Colonic mucosa (tissue), 4 donors: ENCODE data around the gene JAZF1. TPM values are rescaled to one million over a fixed set of nuclear protein-coding genes. Genes with fewer than 3 reads are reported as not detected.

Experiments used
- DNase-seq: peaks from one replicate; pipeline ENCODE4 v3.0.0-alpha.2; 2020
- H3K27ac ChIP-seq: fragments of 200-600 bp; one replicate; pipeline ENCODE4 v1.8.0; 2021
- H3K27me3 ChIP-seq: fragments of 200-600 bp; one replicate; pipeline ENCODE4 v1.8.0; 2021
- H3K36me3 ChIP-seq: fragments of 200-600 bp; one replicate; pipeline ENCODE4 v1.8.0; 2021
- H3K4me1 ChIP-seq: fragments of 200-600 bp; one replicate; pipeline ENCODE4 v1.8.0; 2021; ENCODE audit warnings: mild to moderate bottlenecking
- H3K4me3 ChIP-seq: fragments of 200-600 bp; one replicate; pipeline ENCODE4 v1.8.0; 2021
- H3K9ac ChIP-seq, 2 donors: one replicate each; pipeline ENCODE4 v1.7.0; 2013; ENCODE audit warnings: control low read depth in 2 of 2, low read depth in 2 of 2, low read length in 2 of 2
- H3K9me3 ChIP-seq: fragments of 200-600 bp; one replicate; pipeline ENCODE4 v1.8.0; 2021
- CTCF ChIP-seq: fragments of 200-600 bp; IDR thresholded peaks from one replicate; pipeline ENCODE4 v1.8.0; 2022; ENCODE audit warnings: antibody characterized with exemption, mild to moderate bottlenecking
- intact Hi-C: fragments of 100-400 bp; cut with DNase I; formaldehyde crosslinking; loops from one replicate; pipeline ENCODE4 v1.14.1; 2022
- total RNA-seq, 2 donors: library from RNA; stranded (reverse); fragmentation: NEBNext Ultra II Directional in 1 of 2; extraction: Animal tissue kit (Norgen Biotek cat#: 25700) in 1 of 2; gene quantifications; one replicate each; pipeline ENCODE4 v1.2.1, GENCODE V29; 2021
- donor health status: healthy.
- donor health status: DM: no; HTN: no; CAD: no.
- donor health status: DM: no; HTN: no; CAD: no.

Gene JAZF1
- total RNA-seq, 2 donors from 2014 or later = 1.8 to 10.1 TPM

DNA sequence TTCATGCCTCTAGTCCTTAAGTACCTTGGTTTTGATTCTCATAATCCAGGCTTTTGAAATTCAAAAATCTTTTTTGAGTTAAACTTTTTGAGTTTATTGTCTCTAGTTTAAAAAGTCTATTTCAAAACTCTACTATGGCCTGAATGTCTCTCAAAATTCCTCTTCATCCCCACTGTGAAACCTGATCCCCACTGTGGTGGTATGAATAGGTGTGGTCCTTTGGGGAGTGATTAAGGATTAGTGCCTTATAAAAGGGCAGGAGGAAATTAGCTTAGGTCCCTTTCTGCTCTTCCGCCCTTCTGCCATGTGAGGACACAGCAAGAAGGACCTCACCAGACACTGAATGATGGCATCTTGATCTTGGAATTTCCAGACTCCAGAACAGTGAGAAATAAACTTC is 44.1 kb upstream of the JAZF1 start:
- no peak for TF ChIP-seq CTCF
- no peak for DNase-seq
- Histone ChIP-seq H3K4me3 (no peak overlapping the region), H3K27me3 (no peaks in the 10 kb centered on the region), H3K9ac (no peak overlapping the region), H3K4me1 (no peaks in the 10 kb centered on the region), H3K36me3 (no peaks in the 10 kb centered on the region), H3K27ac (no peak overlapping the region), H3K9me3 (no peaks in the 10 kb centered on the region)
- intact Hi-C loops = no loop called here

- intact Hi-C loops = no loop called here
- Histone ChIP-seq H3K27ac (no peak overlapping the region), H3K9ac (no peak overlapping the region), H3K4me3 (no peak overlapping the region), H3K36me3 (no peaks in the 10 kb centered on the region), H3K4me1 (no peaks in the 10 kb centered on the region), H3K27me3 (no peaks in the 10 kb centered on the region), H3K9me3 (no peaks in the 10 kb centered on the region)
- DNase-seq = no peak
- TF ChIP-seq CTCF = no peak
These were observed 43.6 kb upstream of the JAZF1 start for GRCh38 chr7:28224172-28224571.

- Histone ChIP-seq H3K9ac (no peak overlapping the region), H3K9me3 (no peaks in the 10 kb centered on the region), H3K27me3 (no peaks in the 10 kb centered on the region), H3K4me3 (no peak overlapping the region), H3K36me3 (no peaks in the 10 kb centered on the region), H3K27ac (no peak overlapping the region), H3K4me1 (no peaks in the 10 kb centered on the region)
- TF ChIP-seq CTCF = no peak
- DNase-seq = no peak
- intact Hi-C loops = no loop called here
These were observed 42.0 kb upstream of the JAZF1 start for GRCh38 chr7:28222636-28223035.

- no peak overlapping the region for H3K4me3 ChIP-seq
- no peak overlapping the region for H3K9ac ChIP-seq
- H3K4me1 ChIP-seq = no peaks in the 10 kb centered on the region
- no peaks in the 10 kb centered on the region for H3K27me3 ChIP-seq
- TF ChIP-seq CTCF = no peak
- no peaks in the 10 kb centered on the region for H3K36me3 ChIP-seq
- H3K27ac ChIP-seq = no peak overlapping the region
- no peaks in the 10 kb centered on the region for H3K9me3 ChIP-seq
- intact Hi-C loops = no loop called here
- no peak for DNase-seq
These were observed 39.2 kb upstream of the JAZF1 start for GRCh38 chr7:28219793-28220192.

DNA sequence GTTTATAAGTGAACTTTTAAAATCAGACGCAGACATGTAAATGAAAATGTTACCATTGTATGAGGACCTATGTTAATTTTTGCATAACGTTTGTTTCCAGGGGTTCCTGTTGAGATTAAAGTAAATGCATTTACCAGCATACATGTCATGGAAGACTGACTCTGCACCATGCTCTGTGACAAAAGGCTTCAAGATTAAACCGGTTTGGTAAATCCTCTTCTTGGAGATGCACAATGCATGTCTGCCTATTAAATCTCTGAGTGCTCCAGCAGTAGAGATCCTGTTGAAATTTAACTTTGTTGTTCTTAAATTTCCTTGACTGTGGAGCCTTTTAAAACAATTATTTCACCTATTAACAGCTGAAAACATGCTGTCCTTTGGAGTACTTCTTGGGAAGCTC is 36.5 kb upstream of the JAZF1 start:
- H3K4me1 ChIP-seq = no peaks in the 10 kb centered on the region
- no peaks in the 10 kb centered on the region for H3K9me3 ChIP-seq
- no peak overlapping the region for H3K9ac ChIP-seq
- no peaks in the 10 kb centered on the region for H3K27me3 ChIP-seq
- TF ChIP-seq CTCF = no peak
- no peaks in the 10 kb centered on the region for H3K36me3 ChIP-seq
- DNase-seq = no peak
- no peak overlapping the region for H3K27ac ChIP-seq
- intact Hi-C loops = no loop called here
- H3K4me3 ChIP-seq = no peak overlapping the region

GRCh38 chr7:28211006-28211405 is 30.4 kb upstream of the JAZF1 start:
- Histone ChIP-seq H3K27me3 (no peaks in the 10 kb centered on the region), H3K4me1 (no peaks in the 10 kb centered on the region), H3K27ac (no peak overlapping the region), H3K4me3 (no peak overlapping the region), H3K9ac (no peak overlapping the region), H3K36me3 (no peaks in the 10 kb centered on the region), H3K9me3 (no peaks in the 10 kb centered on the region)
- no peak for TF ChIP-seq CTCF
- intact Hi-C loops = no loop called here
- no peak for DNase-seq
